HG02840 (cell line): Measurements from ENCODE around the gene ACHE.
"Not testable (repeated sequence)": the region's sequence is repeated elsewhere in the genome, so short reads cannot be mapped to it uniquely, and the experiment has no call there.

ENCODE experiments used
- ATAC-seq: cut with Tn5 transposase; IDR thresholded peaks from one replicate; pipeline ENCODE4 v1.9.1; 2021; ENCODE audit warnings: mild to moderate bottlenecking, moderate library complexity, moderate number of reproducible peaks; ENCODE audit not compliant: unreplicated experiment, low FRiP score

ACHE gene

DNA sequence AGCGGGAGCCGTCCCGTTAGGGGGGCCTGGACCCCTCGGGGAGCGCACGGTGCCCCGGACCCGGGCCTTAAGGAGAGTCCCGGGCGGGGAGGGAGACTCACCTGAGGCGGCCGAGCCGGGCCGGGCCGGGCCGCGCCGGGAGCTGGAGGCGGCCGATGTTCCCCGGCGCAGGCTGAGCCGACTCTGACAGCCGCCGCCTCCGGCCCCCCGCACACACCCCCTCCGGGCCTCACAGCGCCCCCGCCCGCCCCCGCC, at the start of gene ACHE:
TSS of gene ACHE (minus strand) at position 188 of the 255 bp plus-strand sequence. CDS start 1,656 bp downstream, outside the sequence.
- no peak for ATAC-seq

DNA sequence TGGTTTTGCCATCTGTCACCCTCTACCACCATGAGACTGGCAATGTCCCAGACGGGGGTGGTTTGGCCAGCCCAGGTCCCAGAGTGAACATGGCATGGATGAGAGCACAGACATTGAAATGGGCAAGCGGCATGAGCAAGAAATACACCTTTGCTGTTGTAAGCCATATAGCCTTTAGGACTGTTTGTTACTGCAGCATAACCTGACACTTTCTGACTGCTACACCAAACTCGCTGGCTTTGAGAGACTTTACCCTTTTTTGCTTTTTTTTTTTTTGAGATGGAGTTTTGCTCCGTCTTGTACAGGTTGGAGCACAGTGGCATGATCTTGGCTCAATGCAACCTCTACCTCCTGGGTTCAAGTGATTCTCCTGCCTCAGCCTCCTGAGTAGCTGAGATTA, 48.5 kb upstream of the ACHE start:
- no peak for ATAC-seq

DNA sequence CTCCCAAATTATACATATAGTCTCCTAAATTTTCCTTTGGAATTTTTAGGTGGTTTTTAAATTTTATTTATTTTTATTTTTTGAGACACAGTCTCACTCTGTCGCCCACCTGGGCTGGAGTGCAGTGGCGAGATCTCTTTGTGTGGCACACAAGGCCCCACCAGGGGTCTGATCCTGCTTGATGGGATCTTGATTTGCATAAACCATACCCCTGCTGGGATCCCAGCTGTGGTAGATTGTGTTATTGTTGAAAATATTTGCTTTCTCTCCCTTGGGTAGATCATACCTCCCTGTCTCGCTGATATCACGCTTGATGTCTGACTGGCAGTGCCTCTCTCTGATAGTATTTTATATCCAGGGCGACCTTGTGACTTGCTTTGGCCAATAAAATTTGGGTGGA, 48.0 kb upstream of the ACHE start:
- no peak for ATAC-seq

DNA sequence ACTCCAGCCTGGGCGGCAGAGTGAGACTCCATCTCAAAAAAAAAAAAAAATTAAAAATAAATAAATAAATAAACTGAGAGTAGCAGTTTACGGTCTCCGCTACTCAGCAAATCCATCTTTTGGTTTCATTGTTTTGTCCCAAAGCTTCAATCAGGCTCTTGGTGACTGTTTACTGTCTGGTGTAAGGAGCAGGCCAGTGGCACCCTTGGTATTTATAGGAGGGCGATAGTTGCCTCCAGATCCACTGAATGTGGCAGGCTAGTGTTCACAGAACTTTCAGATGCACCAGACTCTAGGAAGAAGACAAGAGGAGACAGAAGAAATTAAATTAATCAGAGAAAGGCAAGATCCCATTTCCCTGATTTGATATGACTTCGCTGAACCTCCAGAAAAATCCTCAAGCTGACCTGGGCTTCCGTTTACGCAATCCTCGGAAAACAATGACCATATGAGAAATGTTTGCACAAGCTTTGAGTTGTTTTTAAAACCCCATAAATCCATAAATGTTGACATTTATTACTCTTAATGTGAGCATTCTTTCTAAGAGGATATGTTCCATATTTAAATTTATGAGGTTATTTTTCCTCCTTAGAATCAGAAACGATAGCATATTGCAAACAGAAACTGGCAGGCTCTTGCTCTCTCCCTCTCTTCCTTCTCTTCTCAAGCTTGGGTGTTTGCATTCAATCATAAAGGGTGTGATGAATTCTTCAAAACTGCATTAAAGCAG, 46.5 kb upstream of the ACHE start:
- no peak for ATAC-seq

DNA sequence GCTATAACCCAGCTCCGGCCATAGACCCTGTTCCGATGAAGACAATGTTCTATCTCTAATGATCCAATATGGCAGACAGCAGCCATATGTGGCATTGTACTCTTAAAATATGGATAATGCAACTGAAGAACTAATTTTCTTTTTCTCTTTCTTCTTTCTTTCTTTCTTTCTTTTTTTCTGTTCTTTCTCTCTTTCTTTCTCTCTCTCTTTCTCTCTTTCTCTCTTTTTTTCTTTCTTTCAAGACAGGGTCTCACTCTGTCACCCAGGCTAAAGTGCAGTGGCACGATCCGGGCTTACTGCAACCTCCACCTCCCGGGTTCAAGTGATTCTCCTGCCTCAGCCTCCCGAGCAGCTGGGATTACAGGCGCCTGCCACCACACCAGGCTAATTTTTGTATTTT, 40.5 kb upstream of the ACHE start:
- ATAC-seq: not testable (repeated sequence)

DNA sequence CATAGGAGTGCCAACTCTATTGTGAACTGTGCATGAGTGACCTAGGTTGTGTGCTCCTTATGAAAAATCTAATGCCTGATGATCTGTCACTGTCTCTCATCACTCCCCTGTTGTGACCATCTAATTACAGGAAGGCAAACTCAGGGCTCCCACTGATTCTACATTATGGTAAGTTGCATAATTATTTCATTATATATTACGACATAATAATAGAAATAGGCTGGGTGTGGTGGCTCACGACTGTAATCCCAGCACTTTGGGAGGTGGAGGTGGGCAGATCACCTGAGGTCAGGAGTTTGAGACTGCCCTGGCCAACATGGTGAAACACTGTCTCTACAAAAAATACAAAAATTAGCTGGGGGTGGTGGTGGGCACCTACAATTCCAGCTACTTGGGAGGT, 39.7 kb upstream of the ACHE start:
- not testable (repeated sequence) for ATAC-seq

DNA sequence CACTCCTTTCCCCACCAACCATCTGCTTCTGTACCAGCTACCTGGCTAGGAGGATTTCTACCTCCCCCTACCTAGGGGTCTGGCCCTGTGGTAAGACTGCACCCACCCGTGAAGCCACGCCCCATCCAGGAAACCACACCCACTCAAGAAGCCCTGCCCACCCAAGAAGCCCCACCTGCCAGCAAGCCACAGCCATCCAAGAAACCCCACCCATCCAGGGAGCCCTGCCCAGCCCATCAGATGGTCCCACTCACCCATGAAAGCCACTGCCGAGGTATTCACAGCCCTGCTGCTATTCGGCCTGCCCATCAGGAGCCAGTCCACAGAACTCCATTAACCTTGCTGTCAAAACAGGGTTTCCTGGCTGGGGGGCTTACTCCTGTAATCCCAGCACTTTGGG, 38.0 kb upstream of the ACHE start:
- no peak for ATAC-seq

DNA sequence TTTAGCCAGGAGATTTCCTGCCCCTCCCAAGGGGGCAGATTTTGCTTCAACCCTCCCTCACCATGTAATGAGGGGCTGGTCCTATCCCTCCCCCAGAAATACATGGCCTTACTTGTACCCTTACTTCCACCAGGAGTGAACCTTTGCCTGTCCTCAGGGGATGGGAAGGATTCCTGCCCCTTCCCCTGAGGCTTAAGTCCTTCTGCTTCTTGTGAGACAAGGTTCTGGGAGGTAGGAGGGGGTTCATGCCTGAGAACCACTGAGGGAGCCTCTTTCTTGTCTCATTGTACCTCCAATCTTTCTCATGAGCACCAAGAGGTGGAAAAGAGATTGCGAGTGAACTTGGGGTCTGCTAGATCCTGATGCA, 34.1 kb upstream of the ACHE start:
- ATAC-seq: no peak

DNA sequence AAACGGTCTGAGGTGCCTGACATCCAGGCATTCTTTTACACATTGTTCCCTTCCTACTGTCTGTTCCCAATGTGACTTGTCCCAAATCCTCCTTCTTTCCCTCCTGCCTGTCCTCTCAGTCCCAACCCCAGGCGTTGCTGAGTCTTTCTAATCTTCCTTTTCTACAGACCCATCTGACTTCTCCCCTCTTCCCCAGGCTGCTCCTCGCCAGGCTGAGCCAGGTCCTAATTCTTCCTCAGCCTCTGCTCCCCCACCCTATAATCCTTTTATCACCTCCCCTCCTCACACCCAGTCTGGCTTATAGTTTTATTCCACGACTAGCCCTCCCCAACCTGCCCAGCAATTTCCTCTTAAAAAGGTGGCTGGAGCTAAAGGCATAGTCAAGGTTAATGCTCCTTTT, 27.9 kb upstream of the ACHE start:
- not testable (repeated sequence) for ATAC-seq

DNA sequence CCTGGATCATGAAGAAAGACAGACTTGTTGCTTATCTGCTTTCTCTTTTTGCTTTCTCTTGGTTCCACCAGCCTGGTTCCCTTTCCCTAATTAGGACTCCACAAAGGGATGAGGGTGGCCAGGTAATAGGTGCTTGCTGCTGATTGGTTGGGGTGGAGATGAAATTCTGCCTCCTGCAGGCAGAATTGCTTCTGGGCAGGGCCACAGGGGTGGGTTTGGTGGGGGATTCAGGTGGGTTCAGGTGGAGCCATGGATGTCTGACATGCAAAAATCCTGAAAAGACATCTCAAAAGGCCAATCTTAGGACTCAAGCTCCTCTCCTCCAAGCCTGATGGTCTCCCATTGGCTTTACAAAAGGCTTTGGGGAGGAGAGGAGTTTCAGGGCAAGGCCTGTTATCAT, 25.4 kb upstream of the ACHE start:
- no peak for ATAC-seq

DNA sequence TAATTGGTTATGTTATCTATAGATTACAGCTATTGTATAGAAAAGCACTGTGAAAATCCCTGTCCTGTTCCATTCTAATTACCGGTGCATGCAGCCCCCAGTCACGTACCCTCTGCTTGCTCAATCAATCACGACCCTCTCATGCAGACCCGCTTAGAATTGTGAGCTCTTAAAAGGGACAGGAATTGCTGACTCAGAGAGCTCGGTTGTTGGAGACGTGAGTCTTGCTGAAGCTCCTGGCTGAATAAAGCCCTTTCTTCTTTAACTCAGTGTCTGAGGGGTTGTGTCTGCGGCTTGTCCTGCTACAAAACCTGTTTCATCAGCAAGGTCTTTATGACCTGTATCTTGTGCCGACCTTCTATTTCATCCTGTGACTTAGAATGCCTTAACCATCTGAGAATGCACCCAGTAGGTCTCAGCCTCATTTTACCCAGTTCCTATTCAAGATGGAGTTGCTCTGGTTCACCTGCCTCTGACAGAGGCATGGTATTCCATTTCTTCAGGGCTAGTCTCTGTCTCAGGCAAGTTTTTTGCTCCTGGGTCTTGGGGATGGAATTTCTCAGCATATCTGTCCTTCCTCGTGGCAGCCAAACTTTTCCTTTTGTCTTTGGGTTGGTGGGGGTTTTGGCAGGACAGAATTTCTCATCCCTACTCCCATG, 24.2 kb upstream of the ACHE start:
- ATAC-seq: not testable (repeated sequence)

DNA sequence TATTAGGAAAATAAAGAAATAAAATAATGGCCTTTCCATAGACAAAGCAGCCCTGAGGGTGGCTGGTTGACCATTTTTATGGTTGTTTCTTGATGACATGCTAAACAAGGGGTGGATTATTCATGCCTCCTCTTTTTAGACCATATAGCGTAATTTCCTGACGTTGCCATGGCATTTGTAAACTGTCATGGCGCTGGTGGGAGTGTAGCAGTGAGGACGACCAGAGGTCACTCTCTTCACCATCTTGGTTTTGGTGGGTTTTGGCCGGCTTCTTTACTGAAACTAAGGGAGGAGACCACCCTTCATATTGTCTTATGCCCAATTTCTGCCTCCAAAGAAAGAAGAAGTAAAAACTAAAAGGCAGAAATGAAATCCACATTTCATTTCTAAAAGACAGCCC, 23.6 kb upstream of the ACHE start:
- ATAC-seq: not testable (repeated sequence)

DNA sequence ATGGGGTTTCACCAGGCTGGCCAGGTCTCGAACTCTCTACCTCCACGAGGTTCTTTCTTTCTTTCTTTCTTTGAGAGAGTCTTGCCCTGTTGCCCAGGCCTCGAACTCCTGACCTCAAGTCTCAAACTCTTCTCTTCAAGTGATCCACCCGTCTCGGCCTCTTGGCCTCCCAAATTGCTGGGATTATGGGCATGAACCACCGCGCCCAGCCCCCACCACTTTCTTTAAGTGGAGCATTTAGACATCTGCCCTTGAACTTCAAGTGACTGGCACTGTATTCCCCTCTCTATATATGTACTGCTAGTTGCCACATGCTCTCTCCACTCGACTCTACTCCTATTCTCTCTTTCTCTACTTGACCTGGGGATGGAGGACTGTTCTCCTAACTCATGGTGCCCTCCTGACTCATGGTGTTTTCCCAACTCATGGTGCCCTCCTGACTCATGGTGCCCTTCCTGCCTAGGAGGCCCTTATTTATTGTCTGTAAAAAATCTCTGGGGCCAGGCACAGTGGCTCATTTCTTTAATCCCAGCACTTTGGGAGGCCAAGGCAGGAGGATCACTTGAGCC, 19.3 kb upstream of the ACHE start:
- no peak for ATAC-seq

DNA sequence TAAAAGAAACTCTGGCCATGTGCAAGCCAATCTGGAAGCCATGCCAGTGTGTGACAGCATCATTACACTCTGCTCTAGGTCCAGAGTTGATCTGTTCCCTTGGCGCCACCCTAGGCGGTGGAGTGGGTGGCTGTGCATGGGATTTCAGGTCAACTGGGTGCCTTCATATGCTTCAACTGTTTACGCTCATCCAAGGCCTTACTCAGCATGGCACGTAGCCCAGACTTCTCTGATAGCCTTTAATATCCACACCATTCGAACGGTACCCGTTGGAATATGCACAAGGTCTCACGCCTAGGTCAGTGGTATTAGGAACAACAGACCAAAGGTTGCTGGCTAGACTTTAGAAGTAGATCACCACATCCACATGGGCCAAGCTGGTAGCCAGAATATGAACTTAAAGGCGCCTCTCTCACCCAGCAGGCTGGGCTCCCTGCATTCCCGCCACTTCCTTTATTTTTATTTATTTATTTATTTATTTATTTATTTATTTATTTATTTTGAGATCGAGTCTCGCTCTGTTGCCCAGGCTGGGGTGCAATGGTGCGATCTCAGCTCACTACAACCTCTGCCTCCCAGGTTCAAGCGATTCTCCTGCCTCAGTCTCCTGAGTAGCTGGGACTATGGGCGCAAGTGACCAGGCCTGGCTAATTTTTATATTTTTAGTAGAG, 18.7 kb upstream of the ACHE start:
- no peak for ATAC-seq

DNA sequence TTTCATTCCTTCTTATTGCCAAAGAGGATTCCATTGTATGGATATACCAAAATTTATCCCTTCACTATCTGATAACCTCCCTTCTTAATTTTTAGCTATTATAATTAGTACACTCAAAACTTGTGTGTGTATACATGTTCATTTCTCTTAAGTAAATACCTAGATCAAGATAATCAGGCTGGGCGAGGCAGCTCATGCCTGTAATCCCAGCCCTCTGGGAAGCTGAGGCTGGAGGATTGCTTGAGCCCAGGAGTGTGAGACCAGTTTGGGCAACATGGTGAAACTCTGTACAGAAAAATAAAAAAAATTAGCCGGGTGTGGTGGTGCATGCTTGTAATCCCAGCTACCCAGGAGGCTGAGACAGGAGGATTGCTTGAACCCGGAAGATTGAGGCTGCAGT, 15.8 kb upstream of the ACHE start:
- no peak for ATAC-seq

DNA sequence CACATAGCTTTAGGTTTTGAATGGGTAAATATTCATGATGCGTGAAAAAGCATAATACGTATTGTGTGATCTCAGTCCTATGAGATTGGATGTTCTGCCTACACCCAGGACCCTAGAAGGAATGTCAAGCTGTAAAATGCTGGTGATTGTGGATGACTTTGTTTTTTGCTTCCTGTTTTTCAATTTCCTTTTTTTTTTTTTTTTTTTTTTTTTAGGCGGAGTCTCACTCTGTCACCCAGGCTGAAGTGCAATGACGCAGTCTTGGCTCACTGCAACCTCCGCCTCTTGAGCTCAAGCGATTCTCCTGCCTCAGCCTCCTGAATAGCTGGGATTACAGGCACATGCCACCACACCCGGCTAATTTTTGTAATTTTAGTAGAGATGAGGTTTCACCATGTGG, 14.8 kb upstream of the ACHE start:
- ATAC-seq: not testable (repeated sequence)

DNA sequence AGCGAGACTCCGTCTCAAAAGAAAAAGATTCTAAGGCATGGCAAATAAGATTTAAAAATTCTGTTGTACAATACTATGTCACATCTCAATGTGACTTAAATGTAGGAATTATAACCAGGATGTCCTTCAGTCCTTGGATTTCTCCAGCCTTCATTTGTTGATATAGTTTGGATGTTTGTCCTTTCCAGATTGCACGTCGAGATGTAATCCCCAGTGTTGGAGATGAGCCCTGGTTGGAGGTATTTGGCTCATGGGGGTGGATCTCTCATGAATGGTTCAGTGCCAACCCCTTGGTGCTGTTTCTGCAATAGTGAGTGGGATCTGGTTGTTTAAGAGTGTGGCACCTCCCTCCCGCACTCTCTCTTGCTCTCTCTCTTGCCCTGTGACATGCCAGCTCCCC, 12.8 kb upstream of the ACHE start:
- no peak for ATAC-seq

DNA sequence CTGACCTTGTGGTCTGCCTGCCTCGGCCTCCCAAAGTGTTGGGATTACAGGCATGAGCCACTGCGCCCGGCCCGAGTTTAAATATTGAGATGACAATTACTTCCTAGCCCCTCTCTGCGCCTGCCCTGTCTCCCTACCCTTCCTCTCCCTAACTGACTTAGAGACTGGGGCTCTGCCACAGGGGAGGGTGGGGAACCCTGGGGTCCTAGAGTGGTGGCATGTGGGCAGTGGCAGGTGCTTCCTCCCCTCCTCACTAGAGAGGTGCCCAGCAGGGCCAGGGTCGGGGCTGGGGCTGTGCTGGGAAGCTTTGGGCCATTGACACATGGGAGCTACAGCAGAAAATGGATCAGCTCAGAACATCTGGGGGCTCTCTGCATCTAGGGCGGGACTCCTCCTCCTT, 7.0 kb upstream of the ACHE start:
- no peak for ATAC-seq

DNA sequence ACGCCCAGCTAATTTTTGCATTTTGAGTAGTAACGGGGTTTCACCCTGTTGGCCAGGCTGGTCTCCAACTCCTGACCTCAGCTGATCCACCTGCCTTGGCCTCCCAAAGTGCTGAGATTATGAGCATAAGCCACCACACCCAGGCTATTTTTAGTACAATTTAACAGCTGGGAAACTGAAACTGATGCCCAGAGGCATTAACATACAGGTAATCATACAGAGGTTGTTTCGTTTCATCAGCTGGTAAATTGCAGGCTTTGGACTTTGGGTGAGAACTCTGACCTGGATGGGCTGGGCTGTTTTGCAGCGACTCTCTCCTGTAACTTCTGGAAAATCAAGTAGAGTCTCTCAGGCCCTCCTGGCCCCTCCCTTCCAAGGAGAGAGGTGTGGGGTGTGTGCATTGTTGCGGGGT, 6.2 kb upstream of the ACHE start:
- ATAC-seq: no peak

DNA sequence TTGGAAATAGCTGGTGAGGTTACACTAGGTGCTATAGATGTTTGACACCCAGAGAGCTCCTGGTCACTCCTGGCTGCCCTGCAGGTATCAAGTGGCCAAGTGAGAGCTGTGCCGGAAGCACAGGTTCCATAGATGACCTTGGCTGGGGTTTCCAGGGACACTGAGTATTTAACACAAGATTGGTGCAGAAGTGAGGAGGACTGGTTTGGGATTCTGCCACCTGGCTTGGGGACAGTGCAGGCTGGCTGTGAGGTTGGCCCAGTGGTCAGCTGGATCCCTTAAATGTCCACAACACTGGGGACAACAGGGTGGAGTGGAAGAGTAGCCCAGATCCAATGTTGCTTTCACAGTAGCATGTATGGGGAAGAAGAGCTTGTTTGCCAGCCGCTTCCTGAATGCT, 5.3 kb upstream of the ACHE start:
- ATAC-seq: no peak

DNA sequence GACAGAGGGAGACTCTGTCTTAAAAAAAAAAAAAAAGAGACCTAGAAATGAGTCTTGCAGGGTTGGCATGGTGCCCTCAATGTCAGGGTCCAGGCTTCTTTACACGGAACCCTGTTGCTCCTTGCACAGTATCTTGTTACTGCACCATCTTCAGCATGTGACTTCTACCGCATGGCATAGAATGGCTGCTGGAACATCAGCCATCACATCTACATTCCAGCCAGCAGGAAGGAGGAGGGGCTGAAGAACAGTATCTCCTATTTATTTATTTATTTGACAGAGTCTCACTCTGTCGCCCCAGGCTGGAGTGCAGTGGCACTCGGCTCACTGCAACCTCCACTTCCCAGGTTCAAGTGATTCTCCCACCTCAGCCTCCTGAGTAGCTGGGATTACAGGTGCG, 3.7 kb upstream of the ACHE start:
- no peak for ATAC-seq
